ENCODE measurements around the gene NECTIN1. TPM values are rescaled to one million over a fixed set of nuclear protein-coding genes. Genes with fewer than 3 reads are reported as not detected.

The NECTIN1 gene
- total RNA-seq, 1 donor from 2014 or later, result 9.9 TPM

DNA sequence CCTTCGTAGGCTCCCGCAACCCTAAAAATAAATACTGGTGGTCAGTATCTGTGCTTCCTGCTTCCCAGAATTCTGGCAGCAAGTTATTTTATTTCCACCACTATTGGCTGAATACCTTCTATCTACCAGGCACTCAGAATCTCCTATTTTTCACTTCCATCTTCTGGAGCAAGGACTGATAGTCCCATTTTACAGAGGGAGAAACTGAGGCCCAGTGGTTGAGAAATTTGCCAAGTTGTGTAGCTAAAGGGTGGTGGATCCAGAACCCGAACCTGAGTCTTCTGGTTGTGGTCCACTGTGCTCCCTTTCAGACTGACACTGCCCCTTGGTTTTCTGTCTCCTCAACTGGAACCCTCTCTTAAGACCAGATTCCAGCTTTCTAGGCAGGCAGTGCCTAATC, 31.6 kb downstream of the NECTIN1 start:
- no peak for DNase-seq (ENCODE audit: extremely low read depth, low read depth, low spot score)

DNA sequence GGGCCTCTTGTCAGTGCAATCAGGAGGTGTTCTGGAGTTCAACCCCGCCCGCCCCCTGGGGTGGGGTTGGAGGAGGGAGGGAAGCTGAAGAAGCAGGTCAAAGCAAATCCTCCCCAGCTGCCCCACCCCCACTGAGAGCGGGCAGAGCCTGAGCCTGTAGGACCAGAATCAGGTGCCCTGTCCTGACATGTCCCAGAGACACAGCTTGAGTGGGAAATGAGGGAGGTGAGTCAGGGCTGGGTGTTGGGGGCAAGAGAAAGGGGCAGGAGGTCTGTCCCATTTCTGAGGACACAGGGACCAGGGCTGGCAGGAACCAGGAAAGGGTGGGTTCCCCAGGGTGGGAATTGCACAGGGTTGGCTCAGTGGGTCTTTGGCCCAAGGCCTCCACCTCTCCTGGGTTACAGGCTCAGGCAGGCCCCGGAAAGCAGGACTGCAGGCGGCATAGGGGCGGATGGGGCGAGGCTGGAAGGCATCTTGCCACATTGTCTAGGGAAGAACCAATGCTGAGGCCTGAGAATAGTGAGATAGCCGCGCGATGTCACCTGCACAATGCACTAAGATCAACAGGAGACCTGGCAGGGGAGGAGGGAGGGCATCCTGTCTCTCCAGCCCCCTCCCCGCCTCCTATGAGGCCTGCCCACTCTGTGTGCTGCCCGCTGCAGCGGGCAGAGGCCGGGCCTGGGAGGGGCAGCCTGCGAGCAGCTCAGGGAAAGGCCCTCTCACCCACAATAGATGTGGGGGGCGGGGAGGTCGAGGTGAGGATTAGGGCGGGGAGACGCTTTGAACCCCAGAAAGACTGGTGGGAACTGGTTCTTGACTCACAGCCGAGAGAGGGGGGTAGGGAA, 32.4 kb downstream of the NECTIN1 start:
- no peak for DNase-seq (ENCODE audit: extremely low read depth, low read depth, low spot score)

DNA sequence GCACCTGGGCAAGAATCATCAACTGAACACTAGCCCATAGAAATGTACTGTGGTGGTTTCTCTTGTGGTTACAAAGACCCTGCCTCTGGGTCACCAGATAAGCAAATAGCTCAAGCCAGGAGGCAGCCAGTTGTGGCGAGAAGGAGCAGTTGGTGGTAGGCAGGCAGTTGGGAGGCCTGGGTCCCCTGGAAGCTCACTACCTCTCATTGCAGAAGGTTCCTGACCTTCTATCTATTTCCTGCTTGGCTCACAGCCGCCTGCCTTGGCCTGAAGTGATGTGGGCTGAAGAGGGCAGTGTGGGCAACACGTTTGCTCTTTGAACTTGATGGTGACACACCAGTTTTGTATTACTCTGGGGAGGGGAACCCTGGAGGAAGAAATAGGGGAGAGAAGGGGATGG, 34.7 kb downstream of the NECTIN1 start:
- no peak for DNase-seq (ENCODE audit: extremely low read depth, low read depth, low spot score)

DNA sequence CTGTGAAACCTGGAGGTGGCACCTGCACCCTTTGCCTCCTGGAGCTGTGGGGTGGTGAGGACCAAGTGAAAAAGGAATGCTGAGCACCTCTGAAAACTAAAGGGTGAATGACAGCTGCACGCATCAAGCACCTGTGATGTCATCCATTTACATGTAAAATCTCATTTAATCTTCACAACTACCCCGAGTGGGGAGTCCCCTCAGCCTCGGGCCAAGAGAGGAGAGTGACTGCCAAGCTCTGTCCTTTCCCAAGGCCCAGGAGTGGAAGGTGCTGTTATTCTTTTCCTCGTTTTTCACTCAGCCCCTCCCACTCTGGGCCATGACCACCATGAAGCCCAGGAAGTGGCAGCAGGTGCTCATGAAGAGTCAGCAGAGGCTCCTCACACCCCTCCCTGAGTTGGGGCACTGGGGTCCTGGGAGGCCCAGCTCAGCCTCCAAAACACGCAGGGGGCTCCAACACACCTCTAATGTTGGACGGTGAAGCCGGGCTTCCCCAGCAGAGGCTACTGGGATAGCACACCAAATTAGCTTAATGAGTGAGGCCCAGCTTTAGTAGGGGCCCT, 35.7 kb downstream of the NECTIN1 start:
- no peak for DNase-seq (ENCODE audit: extremely low read depth, low read depth, low spot score)

DNA sequence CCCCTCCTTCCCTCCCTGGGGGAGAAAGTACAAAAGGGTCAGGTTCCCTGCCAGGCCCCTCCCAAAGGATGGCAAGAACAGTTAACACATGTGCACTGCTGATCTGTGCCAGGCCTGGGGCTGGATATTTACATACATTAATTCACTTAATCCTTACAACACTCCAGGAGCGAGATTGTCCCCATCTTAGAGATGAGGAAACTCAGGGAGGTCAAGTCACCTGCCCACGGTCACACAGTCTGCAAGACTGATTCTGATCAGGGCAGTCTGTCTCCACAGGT, 36.5 kb downstream of the NECTIN1 start:
- no peak for DNase-seq (ENCODE audit: extremely low read depth, low read depth, low spot score)

DNA sequence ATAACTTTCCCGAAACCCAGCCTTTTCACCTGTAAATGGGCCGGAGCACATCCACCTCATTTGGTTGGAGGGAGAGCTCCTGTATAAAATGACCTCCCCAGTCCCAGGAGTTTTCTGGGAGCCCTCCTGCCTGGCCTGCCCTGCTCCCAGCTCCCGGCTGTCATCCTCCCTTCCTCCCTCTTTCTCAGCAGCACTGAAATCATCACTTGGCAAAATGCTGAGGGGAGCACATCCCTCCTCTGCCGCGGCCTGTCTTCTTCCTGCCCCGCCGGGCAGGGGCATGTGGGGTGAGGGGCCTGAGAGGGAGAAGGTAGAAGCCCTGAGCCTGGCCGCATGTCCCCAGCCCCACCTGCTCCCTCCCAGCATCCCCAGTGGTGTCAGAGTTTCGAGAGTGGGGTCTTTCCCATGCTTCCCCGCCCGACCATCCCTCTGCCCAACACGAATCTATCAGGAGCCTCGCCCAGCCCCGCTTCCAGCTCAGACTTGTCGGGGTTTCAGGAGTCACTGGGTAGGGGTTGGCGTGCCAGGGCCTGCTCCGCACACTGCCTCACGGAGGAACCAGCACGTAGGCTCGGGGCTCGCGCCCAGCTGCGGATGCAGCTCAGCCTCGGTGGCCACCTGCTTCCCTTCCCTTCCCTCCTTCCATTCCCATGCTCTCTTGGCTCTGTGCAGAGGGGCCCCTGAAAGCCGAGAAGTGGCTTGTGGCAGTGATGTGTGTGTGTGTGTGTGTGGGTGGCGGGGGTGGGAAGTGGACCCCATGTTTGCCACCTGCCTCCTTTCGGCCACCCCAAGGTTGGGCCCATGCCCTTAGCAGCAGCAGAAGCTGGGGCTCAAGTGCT, 37.1 kb downstream of the NECTIN1 start:
- no peak for DNase-seq (ENCODE audit: extremely low read depth, low read depth, low spot score)

- no peak for DNase-seq (ENCODE audit: extremely low read depth, low read depth, low spot score)
Measured at GRCh38 chr11:119691020-119691666, 37.9 kb downstream of the NECTIN1 start.

- DNase-seq (ENCODE audit: extremely low read depth, low read depth, low spot score), result no peak
Measured at GRCh38 chr11:119689302-119689701, 39.7 kb downstream of the NECTIN1 start.

GRCh38 chr11:119688356-119688755, 40.6 kb downstream of the NECTIN1 start:
- DNase-seq (ENCODE audit: extremely low read depth, low read depth, low spot score), result no peak

DNA sequence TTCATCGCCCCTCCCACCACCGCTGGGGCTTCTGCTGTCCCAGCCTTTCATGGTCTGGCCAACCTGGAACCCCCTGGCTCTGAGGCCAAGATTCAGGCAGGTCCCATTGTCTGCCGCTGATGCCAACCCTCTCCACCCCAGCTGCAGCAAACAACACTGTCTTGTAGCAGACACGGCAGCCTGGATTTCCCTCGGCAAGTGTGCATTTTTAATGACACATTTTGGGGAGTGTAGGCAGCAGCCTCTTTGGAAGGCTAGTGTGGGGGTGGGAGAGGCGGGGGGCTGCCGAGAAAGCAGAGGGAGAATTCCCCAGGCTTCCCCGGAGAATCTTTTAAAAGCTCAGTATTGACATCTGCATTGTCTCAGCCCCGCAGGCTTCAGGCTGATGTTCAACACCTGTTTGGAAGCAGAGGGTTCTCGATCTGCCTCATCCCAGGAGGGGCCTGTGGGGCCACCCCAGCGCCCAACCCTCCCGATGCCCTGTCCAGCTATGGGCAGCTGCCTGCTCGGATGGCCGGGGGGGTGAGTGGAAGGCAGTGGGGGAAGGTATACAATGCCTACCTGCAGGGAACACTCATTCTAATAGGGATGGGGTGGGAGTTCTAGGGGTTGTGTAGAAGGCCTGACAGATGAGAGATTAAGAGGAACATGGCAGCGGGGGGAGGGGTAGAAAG, 41.5 kb downstream of the NECTIN1 start:
- DNase-seq (ENCODE audit: extremely low read depth, low read depth, low spot score), result no peak

DNA sequence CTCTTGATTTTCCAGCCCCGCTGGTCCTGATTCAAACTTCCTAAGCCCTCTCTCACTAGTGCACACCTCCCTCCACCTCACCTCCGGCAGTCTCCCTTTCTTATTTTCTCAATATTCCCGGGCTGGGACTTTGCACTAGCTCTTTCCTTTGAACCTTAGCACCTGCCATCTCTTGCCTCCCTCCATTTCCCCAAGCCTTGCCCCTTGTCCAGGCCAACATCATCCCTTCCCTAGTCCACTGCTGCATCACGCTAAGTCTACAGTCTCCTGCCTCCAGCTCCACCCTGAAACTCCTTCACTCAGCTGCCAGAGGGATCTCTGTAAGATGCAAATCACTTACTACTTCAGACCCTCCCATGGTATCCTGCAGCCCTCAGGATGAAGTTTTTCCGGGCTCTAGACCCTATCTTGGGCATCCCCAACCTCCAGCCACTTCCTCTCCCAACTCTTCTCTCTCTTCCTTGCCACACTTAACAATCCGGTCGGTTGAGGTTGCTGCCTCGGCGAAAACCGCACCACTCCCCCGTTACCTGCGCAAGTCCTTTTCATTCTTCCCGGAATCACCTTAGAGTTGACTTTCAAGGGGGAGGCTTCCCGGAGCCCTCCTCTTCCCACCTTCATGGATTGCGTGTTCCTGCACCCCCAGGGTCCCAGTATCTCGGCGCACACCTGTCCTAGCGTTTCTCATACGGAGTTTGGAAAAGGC, 42.7 kb downstream of the NECTIN1 start:
- no peak for DNase-seq (ENCODE audit: extremely low read depth, low read depth, low spot score)

DNA sequence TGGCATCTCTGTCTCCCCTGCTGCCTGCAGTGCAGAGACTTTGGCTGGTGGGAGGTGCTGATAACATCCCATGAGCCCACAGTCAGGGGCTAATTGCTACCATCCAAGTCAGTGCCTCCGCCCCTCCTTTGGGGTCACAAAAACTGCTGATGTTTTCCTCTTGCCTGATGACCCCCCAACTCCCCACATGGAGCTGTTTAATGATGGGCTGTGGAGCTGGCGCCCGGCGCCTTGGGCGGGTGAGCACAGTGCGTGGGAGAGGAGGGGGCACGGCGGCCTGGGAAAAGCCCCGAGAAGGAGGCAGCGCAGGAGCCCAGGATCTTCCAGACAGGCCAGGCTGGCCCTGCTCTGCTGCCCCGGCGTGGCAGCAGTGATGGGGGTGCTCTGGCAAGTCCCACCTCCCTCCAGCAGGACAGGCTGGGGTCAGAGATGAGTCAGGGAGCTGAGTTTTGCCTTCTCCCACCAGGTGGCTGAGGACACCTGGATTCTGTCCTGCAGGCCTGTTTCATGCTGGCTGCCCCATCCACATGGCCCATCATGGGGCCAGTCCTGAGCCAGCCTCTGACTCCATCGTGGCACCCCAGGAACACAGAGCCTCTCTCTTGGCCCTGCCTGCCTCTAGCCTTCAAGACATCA, 43.8 kb downstream of the NECTIN1 start:
- no peak for DNase-seq (ENCODE audit: extremely low read depth, low read depth, low spot score)

GRCh38 chr11:119684361-119685110, 44.5 kb downstream of the NECTIN1 start:
- DNase-seq (ENCODE audit: extremely low read depth, low read depth, low spot score), result no peak

GRCh38 chr11:119683783-119684182, 45.2 kb downstream of the NECTIN1 start:
- no peak for DNase-seq (ENCODE audit: extremely low read depth, low read depth, low spot score)

GRCh38 chr11:119681361-119681910, 47.6 kb downstream of the NECTIN1 start:
- DNase-seq (ENCODE audit: extremely low read depth, low read depth, low spot score), result no peak

GRCh38 chr11:119680541-119681360, 48.2 kb downstream of the NECTIN1 start:
- DNase-seq (ENCODE audit: extremely low read depth, low read depth, low spot score), result no peak

DNA sequence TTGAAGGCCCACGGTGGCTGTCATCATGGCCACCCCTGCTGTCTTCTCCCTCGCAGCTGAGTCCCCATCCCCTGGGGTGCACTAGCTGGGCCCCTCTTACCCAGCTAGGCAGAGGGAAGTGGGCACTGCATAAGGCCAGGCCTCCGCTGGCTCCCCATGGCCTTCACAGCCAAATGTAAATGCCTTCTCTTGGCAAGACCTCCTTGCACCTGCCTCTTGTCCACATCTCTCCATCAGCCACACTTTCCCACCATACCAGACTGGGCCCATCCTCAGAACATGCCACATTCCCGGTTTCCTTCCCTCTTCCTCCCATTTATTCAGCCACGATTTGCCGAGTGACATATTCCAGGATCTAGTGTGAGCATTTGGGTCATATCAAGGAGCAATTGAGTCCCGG, 49.7 kb downstream of the NECTIN1 start:
- no peak for DNase-seq (ENCODE audit: extremely low read depth, low read depth, low spot score)

- no peak for DNase-seq (ENCODE audit: extremely low read depth, low read depth, low spot score)
Measured at GRCh38 chr11:119678351-119678750, 50.6 kb downstream of the NECTIN1 start.

Measured in glomerular endothelial cell (primary cell).